HepG2 (cell line): ENCODE data around the gene LZTR1. TPM values are rescaled to one million over a fixed set of nuclear protein-coding genes. Genes with fewer than 3 reads are reported as not detected.

Experiments used
- ATAC-seq: fragments of 200-7000 bp; cut with Tn5 transposase; 3 replicates; pipeline ENCODE4 v1.9.1; 2020; ENCODE audit warnings: mild to moderate bottlenecking, moderate library complexity
- BruUV-seq: library from RNA; stranded (reverse); fragments of 400-500 nt; replicated peaks from 2 replicates; lab custom pipeline; 2021; lab: Mats Ljungman, UMichigan
- CTCF ChIA-PET: fragments of 300-600 bp; formaldehyde crosslinking; extraction: SDS; loops from one replicate; lab custom pipeline; 2021; ENCODE audit warnings: low total read pairs, inconsistent platforms, low intra/inter-chr PET ratio; lab: Yijun Ruan, JAX
- POLR2A ChIA-PET: fragments of 350-600 bp; sonication (Branson Sonifier 250); formaldehyde crosslinking; loops from one replicate; lab custom pipeline; 2020; ENCODE audit warnings: antibody characterized with exemption, inconsistent platforms; lab: Yijun Ruan, JAX
- DNase-seq: peaks from one replicate; pipeline ENCODE4 v3.0.0-alpha.2; 2015; ENCODE audit warnings: low spot score
- FAIRE-seq: peaks from 3 replicates; lab custom pipeline; 2011; peaks lifted over from hg19 to GRCh38; lab: Jason Lieb, UNC
- H2AFZ ChIP-seq: one replicate; pipeline ENCODE4 v1.6.1; 2011; ENCODE audit warnings: low read length, inconsistent platforms
- H3K27ac ChIP-seq: fragments of 300-600 bp; 3 replicates; pipeline ENCODE4 v1.8.0; 2011; ENCODE audit warnings: mixed run types, mild to moderate bottlenecking, mixed read lengths, low read length, inconsistent platforms; ENCODE audit not compliant: insufficient read depth; ENCODE audit errors: extremely low read length
- H3K27me3 ChIP-seq, 2 experiments: fragments of 200-600 bp in 1 of 2; 2 replicates in 1 of 2; 3 replicates in 1 of 2; pipeline versions ENCODE4 v1.6.0 to v1.8.0; 2011; ENCODE audit warnings: low read length in 2 of 2, mild to moderate bottlenecking in 2 of 2, moderate library complexity in 2 of 2, inconsistent platforms in 1 of 2; ENCODE audit not compliant: insufficient read depth in 2 of 2, control insufficient read depth in 1 of 2
- H3K36me3 ChIP-seq, 2 experiments: fragments of 200-600 bp in 1 of 2; replicated peaks in 1 of 2; 2 replicates in 1 of 2; 3 replicates in 1 of 2; pipeline versions ENCODE4 v1.5.1 to v1.8.0; 2011; ENCODE audit warnings: low read length in 2 of 2, inconsistent platforms in 1 of 2; ENCODE audit not compliant: insufficient read depth in 2 of 2, control insufficient read depth in 1 of 2
- H3K4me1 ChIP-seq: 2 replicates; pipeline ENCODE4 v1.5.1; 2012; ENCODE audit warnings: low read length, inconsistent platforms; ENCODE audit not compliant: insufficient read depth
- H3K4me2 ChIP-seq: 2 replicates; pipeline ENCODE4 v1.6.0; 2011; ENCODE audit warnings: low read depth, low read length, inconsistent platforms
- H3K4me3 ChIP-seq, 3 experiments: fragments of 200-600 bp in 1 of 3; sonication (generic), shearing (Covaris generic) in 1 of 3; replicated peaks in 1 of 3; 2 replicates each; pipeline ENCODE4 v1.5.1; 2011 to 2016; ENCODE audit warnings: low read length in 3 of 3, inconsistent platforms in 2 of 3, low read depth in 2 of 3, mild to moderate bottlenecking in 2 of 3, control low read depth in 1 of 3, mixed read lengths in 1 of 3; ENCODE audit not compliant: insufficient read depth in 1 of 3
- H3K79me2 ChIP-seq: one replicate; pipeline ENCODE4 v1.6.1; 2011; ENCODE audit warnings: low read length, inconsistent platforms; ENCODE audit not compliant: insufficient read depth
- H3K9ac ChIP-seq: 2 replicates; pipeline ENCODE4 v1.6.0; 2011; ENCODE audit warnings: mild to moderate bottlenecking, low read depth, low read length, inconsistent platforms; ENCODE audit not compliant: insufficient read depth
- H3K9me3 ChIP-seq: 2 replicates; pipeline ENCODE4 v1.5.1; 2012; ENCODE audit warnings: mild to moderate bottlenecking, low read length
- H4K20me1 ChIP-seq: 2 replicates; pipeline ENCODE4 v1.6.0; 2011; ENCODE audit warnings: inconsistent platforms, mild to moderate bottlenecking, low read length, moderate library complexity; ENCODE audit not compliant: insufficient read depth
- EP300 ChIP-seq, 3 experiments: sonication (generic) in 1 of 3; formaldehyde crosslinking in 1 of 3; IDR thresholded peaks; 2 replicates each; pipeline versions ENCODE4 v1.5.1 to v1.6.1; 2011 to 2020; ENCODE audit warnings: low read depth in 2 of 3, low read length in 2 of 3, borderline replicate concordance in 1 of 3, improper control_type of control experiment in 1 of 3, mild to moderate bottlenecking in 1 of 3, missing genetic modification reagents in 1 of 3, moderate library complexity in 1 of 3
- MYPOP ChIP-seq: sonication (generic); formaldehyde crosslinking; IDR thresholded peaks from 2 replicates; pipeline ENCODE4 v1.8.1; 2023; ENCODE audit warnings: mild to moderate bottlenecking, moderate library complexity, missing genetic modification reagents
- POLR2A ChIP-seq, 2 experiments: IDR thresholded peaks; 2 replicates each; pipeline ENCODE4 v1.6.1; 2011; ENCODE audit warnings: low read depth in 2 of 2, low read length in 2 of 2, mild to moderate bottlenecking in 1 of 2, moderate library complexity in 1 of 2; ENCODE audit not compliant: insufficient read depth in 1 of 2
- TAF15 ChIP-seq: fragments of 200-400 bp; formaldehyde crosslinking; IDR thresholded peaks from one replicate; pipeline ENCODE4 v1.6.1; 2018; ENCODE audit warnings: mild to moderate bottlenecking, low read depth, low read length; ENCODE audit not compliant: poor library complexity, severe bottlenecking
- ZNF317 ChIP-seq: sonication (generic); formaldehyde crosslinking; IDR thresholded peaks from 2 replicates; pipeline ENCODE4 v1.5.0; 2020; ENCODE audit warnings: mild to moderate bottlenecking, missing genetic modification reagents
- ZNF564 ChIP-seq: sonication (generic); formaldehyde crosslinking; IDR thresholded peaks from 2 replicates; pipeline ENCODE4 v1.8.1; 2023; ENCODE audit warnings: mild to moderate bottlenecking, missing genetic modification reagents
- ZNF782 ChIP-seq: sonication (generic); formaldehyde crosslinking; IDR thresholded peaks from 2 replicates; pipeline ENCODE4 v1.4.0; 2020; ENCODE audit warnings: missing genetic modification reagents, mild to moderate bottlenecking, borderline replicate concordance
- WGBS: methylation state at CpG from one replicate; pipeline ENCODE4 v1.1.6; 2017; ENCODE audit warnings: low lambda C conversion rate; 5-methylcytosine and 5-hydroxymethylcytosine counted together
- in situ Hi-C: cut with HindIII; loops from 2 replicates; pipeline ENCODE4 v1.10.0; 2017; ENCODE audit warnings: low pct_unique_long_range_greater_than_20kb; ENCODE audit not compliant: extremely low pct_ligation_motif_present
- intact Hi-C: fragments of 100-400 bp; cut with micrococcal nuclease; formaldehyde crosslinking; loops from one replicate; pipeline ENCODE4 v1.10.0; 2022; ENCODE audit not compliant: unreplicated experiment
- polyA plus RNA-seq, 8 experiments: library from polyadenylated mRNA; depleted of rRNA in 3 of 8; stranded (reverse) in 7 of 8; unstranded in 1 of 8; fragments of >200 nt; fragmentation: Illumina TruSeq in 4 of 8; extraction: Trizol in 4 of 8; gene quantifications; 2 replicates each; pipeline versions ENCODE4 v1.2.1 to v1.2.3, GENCODE V29; 2011 to 2016; ENCODE audit warnings: low read depth in 4 of 8, missing spikeins in 1 of 8, mixed read lengths in 1 of 8; ENCODE audit not compliant: insufficient read depth in 1 of 8
- total RNA-seq, 5 experiments: library from RNA; depleted of rRNA; stranded (reverse); fragments of >200 nt; fragmentation: Illumina TruSeq; extraction: Trizol; gene quantifications; 2 replicates each; pipeline ENCODE4 v1.2.3, GENCODE V29; 2016; ENCODE audit warnings: low read depth in 1 of 5
- TF ChIP-seq, protein P1 (sequence below): sonication (generic); formaldehyde crosslinking; conservative IDR thresholded peaks from 2 replicates; pipeline ENCODE4 v1.8.1; 2023; ENCODE audit warnings: missing genetic modification reagents

Gene LZTR1
- total and polyA plus RNA-seq, 2 of the 13 experiments (the other 11 are each of a cell fraction or from before 2014, with no cell fraction given): 21.8 to 22.4 TPM

DNA sequence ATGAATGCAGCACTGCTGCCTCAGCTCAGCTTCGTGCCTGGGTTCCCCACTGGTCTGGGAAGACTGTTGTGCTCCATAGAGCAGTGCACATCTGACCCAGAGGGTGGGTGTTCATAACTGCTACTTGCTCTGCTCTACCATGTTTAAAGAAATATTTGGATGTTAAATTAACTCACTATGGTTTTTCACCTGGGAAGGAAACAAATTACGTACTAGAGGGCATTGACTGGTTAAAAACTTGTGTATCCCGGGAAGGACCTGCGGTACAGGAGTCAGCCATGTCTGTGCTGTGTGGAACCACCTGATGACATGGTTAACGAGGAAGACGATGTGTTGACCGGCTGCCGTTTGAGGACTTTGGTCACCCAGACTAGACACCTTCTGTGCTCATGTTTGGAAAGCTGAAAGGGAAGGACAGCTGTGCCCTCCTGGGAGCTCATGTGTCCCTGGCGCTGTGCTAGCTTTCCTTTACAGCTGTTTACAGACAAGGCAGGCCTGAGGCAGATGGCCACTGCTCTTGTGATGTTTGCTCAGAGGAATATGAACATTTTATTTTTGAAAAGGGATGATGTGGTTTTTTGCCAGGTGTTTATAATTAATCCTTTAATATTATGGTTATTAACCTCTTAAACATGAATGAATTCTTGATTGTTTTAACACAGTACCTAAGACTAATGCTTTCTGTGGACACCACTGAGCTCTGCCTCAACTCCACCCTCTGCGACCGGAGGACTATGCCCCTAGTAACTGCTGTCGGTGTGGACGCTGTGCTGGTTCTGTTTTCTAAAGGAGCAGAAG, 29.4 kb upstream of the LZTR1 start (continued):
- TF ChIP-seq EP300 (IDR thresholded peaks at IDR 0.05; ENCODE audit: low read depth in 2 of 2, low read length in 2 of 2): 0 out of 4 replicates have a peak, but pooled peaks of 1 of the 2 experiments have one; percentile 32
- TF ChIP-seq EP300 (CRISPR knock-in tag; IDR thresholded peaks at IDR 0.05; ENCODE audit: borderline replicate concordance): no peak
- no peak for TF ChIP-seq ZNF317 (CRISPR knock-in tag)
- TF ChIP-seq POLR2A (IDR thresholded peaks at IDR 0.05; ENCODE audit: insufficient read depth in 1 of 2, low read depth in 2 of 2, low read length in 2 of 2): peak in 1 of 2 experiments; percentile 43; a peak in 2 of 4 replicates
- no peak for TF ChIP-seq TAF15

DNA sequence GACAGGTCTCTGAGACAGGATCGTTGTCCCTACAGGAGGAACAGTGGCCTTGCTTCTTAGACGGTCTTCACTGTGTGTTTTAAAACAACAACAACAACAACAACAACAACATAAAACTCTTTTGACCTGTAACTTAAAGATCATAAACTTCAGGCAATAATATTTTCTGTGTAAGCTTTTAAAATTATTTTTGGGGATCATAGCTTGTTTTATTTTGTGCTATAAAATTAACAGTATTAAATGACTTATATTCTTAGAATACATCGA, 28.8 kb upstream of the LZTR1 start:
- no peak for FAIRE-seq
- BruUV-seq: no TSS peak
- peak overlapping the region; percentile 82 for H3K27ac ChIP-seq

More for the DNA sequence above, 28.8 kb upstream of the LZTR1 start:
- peaks cover 17% of the 10 kb centered on the region for H4K20me1 ChIP-seq
- TF ChIP-seq ZNF564 (CRISPR knock-in tag) (0 out of 2 replicates have a peak, but pooled peaks have one; percentile 37), MYPOP (CRISPR knock-in tag) (0 out of 2 replicates have a peak, but pooled peaks have one; percentile 57), ZNF782 (CRISPR knock-in tag) (no peak)
- TF ChIP-seq, protein P1, sequence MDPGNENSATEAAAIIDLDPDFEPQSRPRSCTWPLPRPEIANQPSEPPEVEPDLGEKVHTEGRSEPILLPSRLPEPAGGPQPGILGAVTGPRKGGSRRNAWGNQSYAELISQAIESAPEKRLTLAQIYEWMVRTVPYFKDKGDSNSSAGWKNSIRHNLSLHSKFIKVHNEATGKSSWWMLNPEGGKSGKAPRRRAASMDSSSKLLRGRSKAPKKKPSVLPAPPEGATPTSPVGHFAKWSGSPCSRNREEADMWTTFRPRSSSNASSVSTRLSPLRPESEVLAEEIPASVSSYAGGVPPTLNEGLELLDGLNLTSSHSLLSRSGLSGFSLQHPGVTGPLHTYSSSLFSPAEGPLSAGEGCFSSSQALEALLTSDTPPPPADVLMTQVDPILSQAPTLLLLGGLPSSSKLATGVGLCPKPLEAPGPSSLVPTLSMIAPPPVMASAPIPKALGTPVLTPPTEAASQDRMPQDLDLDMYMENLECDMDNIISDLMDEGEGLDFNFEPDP: no peak
- H3K4me3 ChIP-seq: peak overlapping the region in 2 of 3 experiments; percentile 8 to 15; a peak in 2 of 6 replicates
- intact Hi-C loops: loop anchor here (10.0 kb wide), 1 partner anchor 178 kb away; the partner anchor contains the start of gene SERPIND1
- no peak overlapping the region for H2AFZ ChIP-seq
- no peaks in the 10 kb centered on the region; a peak in 1 of 5 replicates for H3K27me3 ChIP-seq
- H3K9me3 ChIP-seq: no peaks in the 10 kb centered on the region
- peak overlapping the region; percentile 72 for H3K4me2 ChIP-seq
- H3K4me1 ChIP-seq: peaks cover 88% of the 10 kb centered on the region
- DNase-seq (no peak), ATAC-seq (no peak)
- ChIA-PET CTCF (interaction anchor here (0.6 kb wide), 1 partner anchor 9 kb away, joined by 3 read pairs; no protein-coding TSS in a partner anchor), POLR2A (interaction anchor here (0.7 to 5.0 kb wide), 6 partner anchors 10 to 68 kb away, joined by 3 to 14 read pairs (median 7); partner anchors contain the start of genes CRKL, LZTR1 and THAP7)
- peaks cover 76% of the 10 kb centered on the region for H3K79me2 ChIP-seq
- in situ Hi-C loops: loop anchor here (5.0 kb wide), 1 partner anchor 36 kb away; the partner anchor contains the start of gene CRKL
- H3K9ac ChIP-seq: peak overlapping the region; percentile 58
- H3K36me3 ChIP-seq: peaks cover 1 to 9% of the 10 kb centered on the region in 2 experiments
- WGBS: 31% methylated on average over 3 of the region's 3 CpGs
